ENCODE measurements around the gene MSL3B.

MSL3B gene

GRCh38 chr2:233817361-233817911 is 50.8 kb downstream of the MSL3B start:
- Histone ChIP-seq H3K79me2 (ENCODE audit: insufficient read depth, low read length) (no peaks in the 10 kb centered on the region), H3K36me3 (ENCODE audit: control insufficient read depth in 1 of 2, insufficient read depth in 2 of 2, low read length in 2 of 2) (no peaks in the 10 kb centered on the region), H3K9ac (ENCODE audit: low read length) (no peak overlapping the region), H3K4me3 (replicated peaks in 1 of 2; ENCODE audit: low read depth in 1 of 2, low read length in 2 of 2) (no peak overlapping the region), H3K4me2 (ENCODE audit: low read length) (no peak overlapping the region), H4K20me1 (ENCODE audit: insufficient read depth) (no peaks in the 10 kb centered on the region), H2AFZ (ENCODE audit: low read depth, low read length, poor library complexity, severe bottlenecking) (no peak overlapping the region), H3K27me3 (ENCODE audit: insufficient read depth, low read length) (no peaks in the 10 kb centered on the region), H3K9me3 (ENCODE audit: control insufficient read depth in 1 of 2, insufficient read depth in 1 of 2, low read depth in 1 of 2, low read length in 2 of 2) (no peaks in the 10 kb centered on the region), H3K27ac (ENCODE audit: low read depth, low read length) (no peak overlapping the region), H3K4me1 (ENCODE audit: control insufficient read depth in 1 of 2, insufficient read depth in 2 of 2, low read length in 2 of 2) (no peaks in the 10 kb centered on the region), H3K9me2 (ENCODE audit: insufficient read depth) (no peaks in the 10 kb centered on the region)
- no TSS peak for BruUV-seq (replicated peaks)
- no peak for DNase-seq (ENCODE audit: low read depth, low spot score)
- intact Hi-C loops (cut with micrococcal nuclease) = no loop called here
- ATAC-seq = no peak
- ChIA-PET RAD21 (ENCODE audit: low non-redundant PET in 1 of 2, low total read pairs in 2 of 2, uncharacterized antibody in 2 of 2, unreplicated experiment in 2 of 2) (no interaction called here), CTCF (no interaction called here), POLR2A (no interaction called here)
- TF ChIP-seq RAD21 (IDR thresholded peaks at IDR 0.05; ENCODE audit: low read depth) = no peak
- TF ChIP-seq ELF1 (IDR thresholded peaks at IDR 0.05; ENCODE audit: borderline replicate concordance, low read depth) = no peak
- TF ChIP-seq SIN3A (IDR thresholded peaks at IDR 0.05; ENCODE audit: low read depth) = no peak
- TF ChIP-seq CTCF (IDR thresholded peaks at IDR 0.05 in 2 of 3, conservative IDR thresholded peaks at IDR 0.05 in 1 of 3; ENCODE audit: borderline replicate concordance in 1 of 3, insufficient read depth in 1 of 3, low read depth in 2 of 3, low read length in 2 of 3) = no peak
- TF ChIP-seq EZH2phosphoT487 (IDR thresholded peaks at IDR 0.05; ENCODE audit: borderline replicate concordance) = no peak
- TF ChIP-seq EGR1 (IDR thresholded peaks at IDR 0.05; ENCODE audit: low read depth) = no peak
- TF ChIP-seq CEBPB (IDR thresholded peaks at IDR 0.05; ENCODE audit: low read depth) = no peak
- no peak for TF ChIP-seq JUND (IDR thresholded peaks at IDR 0.05)
- TF ChIP-seq ATF3 (IDR thresholded peaks at IDR 0.05) = no peak
- no peak for TF ChIP-seq CBX3 (IDR thresholded peaks at IDR 0.05; ENCODE audit: low read depth)
- no peak for TF ChIP-seq YY1 (IDR thresholded peaks at IDR 0.05; ENCODE audit: extremely low read depth, insufficient replicate concordance, low read depth, low read length)

Data from HCT116 (cell line).